ENCODE measurements around the gene MEGF6. TPM values are rescaled to one million over a fixed set of nuclear protein-coding genes. Genes with fewer than 3 reads are reported as not detected.
A peak's percentile ranks its signal among the peaks of the same experiment; 100 is the strongest.

Gene MEGF6
- total RNA-seq, 1 experiment from 2014 or later: 21.3 TPM

DNA sequence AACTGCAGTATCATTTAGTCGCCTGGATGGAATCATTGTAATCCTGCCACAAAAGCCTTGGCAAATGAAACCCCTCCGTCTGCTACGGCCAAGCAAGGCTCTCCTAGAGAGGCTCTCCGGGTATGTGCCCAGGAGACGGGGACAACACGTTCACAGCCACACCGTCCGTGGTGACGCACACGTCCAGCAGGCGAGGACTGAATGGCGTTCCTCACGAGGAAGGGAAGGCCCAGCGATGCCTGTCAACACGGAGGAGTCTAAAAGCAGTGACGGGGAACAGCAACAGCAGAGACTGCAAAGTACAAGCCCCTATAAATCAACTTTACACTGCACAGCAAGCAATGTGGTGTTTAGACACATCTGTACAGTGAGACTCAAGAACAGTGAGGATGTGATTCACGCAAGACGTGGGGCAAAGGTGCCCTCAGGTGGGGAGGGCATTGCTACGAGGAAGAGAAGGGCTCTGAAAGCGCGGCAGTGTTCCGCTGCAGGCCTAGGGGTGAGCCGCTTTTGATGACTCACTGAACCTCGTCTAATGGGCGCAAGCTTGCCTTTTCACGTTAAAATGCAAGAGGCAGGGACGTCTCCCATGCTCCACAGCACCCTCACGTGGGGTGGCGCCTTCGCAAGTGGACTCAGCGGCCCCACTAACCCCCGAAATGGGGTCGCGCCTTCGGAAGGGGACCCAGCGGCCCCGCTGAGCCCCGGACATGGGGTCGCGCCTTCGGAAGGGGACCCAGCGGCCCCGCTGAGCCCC lies 31.8 kb upstream of the MEGF6 start:
- Histone ChIP-seq H3K9ac (ENCODE audit: extremely low read depth, insufficient read length, low read length) (no peak overlapping the region), H3T11ph (ENCODE audit: low read length) (no peak overlapping the region), H3K79me2 (ENCODE audit: insufficient read depth, low read length) (no peaks in the 10 kb centered on the region), H4K91ac (ENCODE audit: insufficient read length, low read depth, low read length) (no peak overlapping the region), H2AFZ (ENCODE audit: low read length) (no peak overlapping the region), H3K56ac (ENCODE audit: insufficient read length, low read depth, low read length) (no peak overlapping the region), H2AK5ac (ENCODE audit: insufficient read length, low read length) (no peak overlapping the region), H3K9me3 (ENCODE audit: control insufficient read depth, low read depth, low read length) (no peaks in the 10 kb centered on the region), H3K14ac (ENCODE audit: insufficient read depth, low read length) (no peak overlapping the region), H3K4me2 (ENCODE audit: insufficient read depth, insufficient read length, low read length) (no peak overlapping the region), H3K27me3 (ENCODE audit: insufficient read depth, low read length) (no peaks in the 10 kb centered on the region), H4K8ac (replicated peaks; ENCODE audit: insufficient read length, low read depth, low read length) (no peak overlapping the region), H2BK20ac (ENCODE audit: low read depth, low read length, poor library complexity, severe bottlenecking) (no peak overlapping the region), H3K27ac (ENCODE audit: insufficient read length, low read depth, low read length) (no peak overlapping the region), H2BK5ac (ENCODE audit: insufficient read length, low read length) (no peak overlapping the region), H2BK120ac (ENCODE audit: low read depth, low read length, poor library complexity, severe bottlenecking) (no peak overlapping the region), H3K79me1 (ENCODE audit: insufficient read depth, low read depth, low read length, poor library complexity, severe bottlenecking) (no peaks in the 10 kb centered on the region), H4K20me1 (ENCODE audit: control insufficient read depth, insufficient read depth, insufficient read length) (no peaks in the 10 kb centered on the region), H4K5ac (ENCODE audit: insufficient read length, low read depth, low read length) (no peak overlapping the region), H3K23ac (ENCODE audit: insufficient read length, low read depth, low read length) (no peak overlapping the region), H3K4ac (ENCODE audit: low read depth, low read length) (no peak overlapping the region), H2BK12ac (ENCODE audit: insufficient read length, low read depth, low read length) (no peak overlapping the region), H2BK15ac (ENCODE audit: low read depth, low read length) (no peak overlapping the region), H3K23me2 (ENCODE audit: insufficient read length, low read depth, low read length, poor library complexity, severe bottlenecking) (no peaks in the 10 kb centered on the region), H3K18ac (ENCODE audit: insufficient read length, low read depth, low read length) (no peak overlapping the region), H3K4me1 (ENCODE audit: insufficient read depth, low read length) (no peaks in the 10 kb centered on the region)
- H3K27me3 Mint-ChIP-seq (ENCODE audit: low read depth): no peaks in the 10 kb centered on the region
- no peak overlapping the region for H3K4me3 Mint-ChIP-seq
- WGBS (ENCODE audit: extremely low coverage, insufficient read length, low lambda C conversion rate): no CpG with 5 or more reads among the region's 43 CpGs
- peaks cover 0 to 51% (median 23%) of the 10 kb centered on the region in 3 experiments; a peak in 6 of 7 replicates for H3K36me3 Mint-ChIP-seq (ENCODE audit: insufficient read depth in 1 of 3, low read depth in 3 of 3)
- H3K4me1 Mint-ChIP-seq: no peaks in the 10 kb centered on the region
- DNase-seq: no peak
- TF ChIP-seq, protein P1, sequence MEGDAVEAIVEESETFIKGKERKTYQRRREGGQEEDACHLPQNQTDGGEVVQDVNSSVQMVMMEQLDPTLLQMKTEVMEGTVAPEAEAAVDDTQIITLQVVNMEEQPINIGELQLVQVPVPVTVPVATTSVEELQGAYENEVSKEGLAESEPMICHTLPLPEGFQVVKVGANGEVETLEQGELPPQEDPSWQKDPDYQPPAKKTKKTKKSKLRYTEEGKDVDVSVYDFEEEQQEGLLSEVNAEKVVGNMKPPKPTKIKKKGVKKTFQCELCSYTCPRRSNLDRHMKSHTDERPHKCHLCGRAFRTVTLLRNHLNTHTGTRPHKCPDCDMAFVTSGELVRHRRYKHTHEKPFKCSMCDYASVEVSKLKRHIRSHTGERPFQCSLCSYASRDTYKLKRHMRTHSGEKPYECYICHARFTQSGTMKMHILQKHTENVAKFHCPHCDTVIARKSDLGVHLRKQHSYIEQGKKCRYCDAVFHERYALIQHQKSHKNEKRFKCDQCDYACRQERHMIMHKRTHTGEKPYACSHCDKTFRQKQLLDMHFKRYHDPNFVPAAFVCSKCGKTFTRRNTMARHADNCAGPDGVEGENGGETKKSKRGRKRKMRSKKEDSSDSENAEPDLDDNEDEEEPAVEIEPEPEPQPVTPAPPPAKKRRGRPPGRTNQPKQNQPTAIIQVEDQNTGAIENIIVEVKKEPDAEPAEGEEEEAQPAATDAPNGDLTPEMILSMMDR (conservative IDR thresholded peaks at IDR 0.05): no peak
- peak overlapping the region in 1 of 3 experiments; percentile 25; a peak in 1 of 7 replicates for H3K27ac Mint-ChIP-seq
- no peaks in the 10 kb centered on the region for H3K9me3 Mint-ChIP-seq
